ENCODE measurements around the gene NECAB3. TPM values are rescaled to one million over a fixed set of nuclear protein-coding genes. Genes with fewer than 3 reads are reported as not detected.

Gene NECAB3
- total and polyA plus RNA-seq, 7 donors, result 37.8 to 98.0 (median 63.7) TPM

GRCh38 chr20:33685328-33686099 is 11.3 kb upstream of the NECAB3 start:
- 1 to 4% (median 1%) methylated on average over 28 to 53 of the region's 53 CpGs for WGBS, 3 donors
- TF ChIP-seq, protein P1, sequence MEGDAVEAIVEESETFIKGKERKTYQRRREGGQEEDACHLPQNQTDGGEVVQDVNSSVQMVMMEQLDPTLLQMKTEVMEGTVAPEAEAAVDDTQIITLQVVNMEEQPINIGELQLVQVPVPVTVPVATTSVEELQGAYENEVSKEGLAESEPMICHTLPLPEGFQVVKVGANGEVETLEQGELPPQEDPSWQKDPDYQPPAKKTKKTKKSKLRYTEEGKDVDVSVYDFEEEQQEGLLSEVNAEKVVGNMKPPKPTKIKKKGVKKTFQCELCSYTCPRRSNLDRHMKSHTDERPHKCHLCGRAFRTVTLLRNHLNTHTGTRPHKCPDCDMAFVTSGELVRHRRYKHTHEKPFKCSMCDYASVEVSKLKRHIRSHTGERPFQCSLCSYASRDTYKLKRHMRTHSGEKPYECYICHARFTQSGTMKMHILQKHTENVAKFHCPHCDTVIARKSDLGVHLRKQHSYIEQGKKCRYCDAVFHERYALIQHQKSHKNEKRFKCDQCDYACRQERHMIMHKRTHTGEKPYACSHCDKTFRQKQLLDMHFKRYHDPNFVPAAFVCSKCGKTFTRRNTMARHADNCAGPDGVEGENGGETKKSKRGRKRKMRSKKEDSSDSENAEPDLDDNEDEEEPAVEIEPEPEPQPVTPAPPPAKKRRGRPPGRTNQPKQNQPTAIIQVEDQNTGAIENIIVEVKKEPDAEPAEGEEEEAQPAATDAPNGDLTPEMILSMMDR (IDR thresholded peaks at IDR 0.05), result no peak
- Histone ChIP-seq H3K36me3 (ENCODE audit: insufficient read depth in 1 of 2, low read depth in 1 of 2) (no peaks in the 10 kb centered on the region), H3K9me3 (no peaks in the 10 kb centered on the region), H3K27me3 (ENCODE audit: insufficient read depth in 3 of 3, low read length in 2 of 3) (no peaks in the 10 kb centered on the region), H3K4me3 (peak overlapping the region; percentile 53), H3K27ac (no peak overlapping the region), H3K4me1 (peaks cover 4% of the 10 kb centered on the region)
- intact Hi-C loops (cut with DNase I), result no loop called here
- no peak for DNase-seq
- ATAC-seq, result no peak

DNA sequence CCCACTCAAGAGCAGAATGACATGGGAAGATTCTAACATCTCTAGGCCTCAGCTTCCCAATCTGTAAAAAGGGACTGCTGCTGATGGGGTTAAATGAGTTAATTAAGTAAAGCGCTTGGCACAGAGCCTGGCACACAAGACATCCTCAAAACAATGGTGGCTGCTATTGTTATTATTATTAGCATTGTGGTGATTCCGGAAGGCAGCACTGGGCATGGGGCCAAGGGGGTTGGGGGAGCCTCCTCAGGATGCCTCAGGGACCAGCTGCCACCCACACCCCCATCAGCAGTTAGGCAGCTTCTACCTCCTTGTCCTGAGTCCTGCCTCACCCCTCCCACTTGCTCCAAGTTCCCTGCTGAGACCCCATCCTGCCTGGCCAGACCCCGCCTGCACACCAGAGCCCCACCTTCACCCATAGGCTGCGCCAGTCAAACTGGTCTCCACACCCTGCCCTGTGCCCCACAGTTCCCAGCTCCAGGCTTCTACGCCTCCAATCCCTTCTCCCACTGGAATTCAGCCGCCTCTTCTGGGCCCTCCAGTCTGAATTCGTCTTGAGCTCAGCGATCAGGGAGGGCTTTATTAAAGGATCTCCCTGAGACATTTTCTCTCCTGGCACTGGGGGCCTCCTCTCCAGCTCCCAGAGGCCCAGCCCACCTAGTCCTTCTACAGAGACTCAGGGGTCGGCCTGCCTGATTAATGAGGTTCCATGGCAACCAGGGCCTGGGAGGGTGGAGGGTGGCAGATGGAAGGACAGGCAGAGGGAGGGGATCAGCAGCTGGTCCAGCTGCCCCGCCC is 10.5 kb upstream of the NECAB3 start:
- TF ChIP-seq, protein P1 (IDR thresholded peaks at IDR 0.05), result no peak
- Histone ChIP-seq H3K27ac (no peak overlapping the region), H3K36me3 (ENCODE audit: insufficient read depth in 1 of 2, low read depth in 1 of 2) (no peaks in the 10 kb centered on the region), H3K27me3 (ENCODE audit: insufficient read depth in 3 of 3, low read length in 2 of 3) (no peaks in the 10 kb centered on the region), H3K4me3 (no peak overlapping the region), H3K9me3 (no peaks in the 10 kb centered on the region), H3K4me1 (peaks cover 4% of the 10 kb centered on the region)
- no peak for DNase-seq
- no peak for ATAC-seq
- intact Hi-C loops (cut with DNase I), result no loop called here
- WGBS, 3 donors, result 41 to 45% (median 43%) methylated on average over 10 of the region's 10 CpGs

GRCh38 chr20:33681728-33682353 is 7.6 kb upstream of the NECAB3 start:
- Histone ChIP-seq H3K27me3 (ENCODE audit: insufficient read depth in 3 of 3, low read length in 2 of 3) (no peaks in the 10 kb centered on the region), H3K27ac (no peak overlapping the region), H3K4me1 (peaks cover 4% of the 10 kb centered on the region), H3K36me3 (ENCODE audit: insufficient read depth in 1 of 2, low read depth in 1 of 2) (no peaks in the 10 kb centered on the region), H3K4me3 (no peak overlapping the region), H3K9me3 (no peaks in the 10 kb centered on the region)
- TF ChIP-seq, protein P1 (IDR thresholded peaks at IDR 0.05), result no peak
- 82 to 90% (median 83%) methylated on average over 9 of the region's 9 CpGs for WGBS, 3 donors
- intact Hi-C loops (cut with DNase I), result no loop called here
- DNase-seq (no peak), ATAC-seq (no peak)

- Histone ChIP-seq H3K36me3 (ENCODE audit: insufficient read depth in 1 of 2, low read depth in 1 of 2) (no peaks in the 10 kb centered on the region), H3K27ac (no peak overlapping the region), H3K4me1 (peaks cover 4% of the 10 kb centered on the region), H3K4me3 (no peak overlapping the region), H3K9me3 (no peaks in the 10 kb centered on the region), H3K27me3 (ENCODE audit: insufficient read depth in 3 of 3, low read length in 2 of 3) (no peaks in the 10 kb centered on the region)
- intact Hi-C loops (cut with DNase I), result no loop called here
- WGBS, 3 donors, result 87 to 92% (median 89%) methylated on average over 5 of the region's 5 CpGs
- ATAC-seq (no peak), DNase-seq (no peak)
- TF ChIP-seq, protein P1 (IDR thresholded peaks at IDR 0.05), result no peak
Measured at GRCh38 chr20:33681288-33681687, 7.1 kb upstream of the NECAB3 start.
